ENCODE data around the gene STK17A.
"Not testable (repeated sequence)": the region's sequence is repeated elsewhere in the genome, so short reads cannot be mapped to it uniquely, and the experiment has no call there.

Gene STK17A

GRCh38 chr7:43659549-43659896 is 76.6 kb downstream of the STK17A start:
- no peak for DNase-seq (ENCODE audit: low read depth)

GRCh38 chr7:43660141-43660540 is 77.2 kb downstream of the STK17A start:
- no peak for DNase-seq (ENCODE audit: low read depth)

DNA sequence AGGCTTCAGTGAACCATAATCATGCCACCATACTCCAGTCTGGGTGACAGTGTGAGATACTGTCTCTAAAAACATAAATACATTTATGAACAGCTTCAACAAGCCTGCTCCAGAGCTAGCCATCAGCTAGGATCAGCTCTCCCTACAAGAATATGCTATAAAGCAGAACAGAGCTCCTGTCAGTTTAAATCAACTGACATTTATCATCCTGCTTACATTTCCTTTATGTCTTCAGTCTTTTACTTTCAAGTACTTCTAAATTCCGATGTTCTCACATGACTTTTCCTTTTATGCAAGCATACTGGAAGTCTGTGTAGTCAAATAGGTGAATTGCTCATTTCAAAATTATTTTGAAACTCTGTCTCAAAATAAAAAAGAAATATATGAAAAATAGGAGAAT is 81.8 kb downstream of the STK17A start:
- DNase-seq (ENCODE audit: low read depth): no peak

DNA sequence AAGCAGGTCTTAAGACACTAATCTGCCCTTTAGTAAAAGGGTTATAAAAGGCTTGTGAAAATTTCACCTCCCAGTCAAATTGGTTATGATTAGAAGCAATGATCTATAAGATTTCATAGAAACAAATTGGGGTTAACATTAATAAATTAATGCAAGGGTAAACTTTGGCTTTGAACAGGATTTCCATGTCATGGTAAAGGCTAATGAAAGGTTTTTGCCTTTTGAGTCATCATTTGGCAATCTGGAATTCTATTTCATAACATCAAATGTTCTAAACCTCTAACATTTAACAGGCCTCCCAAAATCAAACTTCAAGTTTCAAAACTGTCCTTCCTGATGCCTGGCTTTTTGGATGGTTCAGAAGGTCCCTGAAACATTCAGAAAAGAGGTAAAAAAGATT is 84.0 kb downstream of the STK17A start:
- DNase-seq (ENCODE audit: low read depth): no peak

- no peak for DNase-seq (ENCODE audit: low read depth)
These were observed 85.1 kb downstream of the STK17A start for GRCh38 chr7:43668035-43668434.

GRCh38 chr7:43669286-43670081 is 86.6 kb downstream of the STK17A start:
- DNase-seq (ENCODE audit: low read depth): no peak

GRCh38 chr7:43671521-43671920 is 88.6 kb downstream of the STK17A start:
- DNase-seq (ENCODE audit: low read depth): no peak

DNA sequence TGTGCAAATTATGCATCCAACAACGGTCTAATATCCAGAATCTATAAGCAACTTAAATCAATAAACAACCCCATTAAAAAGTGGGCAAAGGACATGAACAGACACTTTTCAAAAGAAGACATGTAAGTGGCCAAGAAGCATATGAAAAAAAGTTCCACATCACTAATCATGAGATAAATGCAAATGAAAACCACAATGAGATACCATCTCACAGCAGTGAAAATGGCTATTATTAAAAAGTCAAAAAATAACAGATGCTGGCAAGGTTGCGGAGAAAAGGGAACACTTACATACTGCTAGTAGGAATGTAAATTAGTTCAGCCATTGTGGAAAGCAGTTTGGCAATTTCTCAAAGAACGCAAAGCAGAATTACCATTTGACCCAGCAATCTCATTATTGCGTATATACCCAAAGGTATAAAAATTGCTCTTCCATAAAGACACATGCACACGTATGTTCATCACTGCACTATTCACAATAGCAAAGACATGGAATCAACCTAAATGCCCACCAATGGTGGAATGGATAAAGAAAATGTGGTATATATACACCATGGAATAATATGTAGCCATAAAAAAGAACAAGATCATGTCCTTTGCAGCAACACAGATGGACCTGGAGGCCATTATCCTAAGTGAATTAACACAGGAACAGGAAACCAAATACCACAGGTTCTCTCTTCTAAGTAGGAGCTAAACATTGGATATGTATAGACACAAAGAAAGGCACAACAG is 90.5 kb downstream of the STK17A start:
- DNase-seq (ENCODE audit: low read depth): not testable (repeated sequence)

DNA sequence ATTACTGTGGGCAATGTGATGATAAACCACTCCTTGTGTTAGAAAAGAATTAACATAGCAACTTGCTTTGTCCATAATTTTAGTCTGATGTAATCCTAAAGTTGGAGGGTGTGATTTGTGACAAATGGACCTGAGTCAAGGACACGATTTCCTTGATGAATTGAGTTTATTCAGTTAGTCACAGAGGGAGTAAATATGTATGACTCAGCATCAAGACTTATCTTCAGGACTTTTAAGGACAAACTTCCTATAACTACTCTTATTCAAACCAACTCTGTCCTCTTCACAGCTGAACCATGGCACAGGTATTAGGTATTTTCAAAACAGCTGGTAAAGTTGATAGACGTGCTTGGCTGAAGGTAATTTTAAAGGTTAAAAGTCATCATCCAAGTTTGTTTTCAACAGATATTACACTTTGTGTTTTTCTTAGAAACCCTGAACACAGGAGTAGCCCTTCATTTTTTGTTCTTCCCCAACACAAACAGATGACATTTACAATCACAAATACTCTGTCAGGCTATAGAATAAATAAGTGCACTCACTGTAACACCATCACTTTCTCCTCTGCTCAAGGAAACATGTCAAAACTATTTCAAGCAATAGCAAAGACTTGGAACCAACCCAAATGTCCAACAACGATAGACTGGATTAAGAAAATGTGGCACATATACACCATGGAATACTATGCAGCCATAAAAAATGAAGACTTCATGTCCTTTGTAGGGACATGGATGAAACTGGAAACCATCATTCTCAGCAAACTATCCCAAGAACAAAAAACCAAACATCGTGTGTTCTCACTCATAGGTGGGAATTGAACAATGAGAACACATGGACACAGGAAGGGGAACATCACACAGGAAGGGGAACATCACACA is 91.9 kb downstream of the STK17A start:
- no peak for DNase-seq (ENCODE audit: low read depth)
